ENCODE measurements around the gene NELFB.

The NELFB gene

DNA sequence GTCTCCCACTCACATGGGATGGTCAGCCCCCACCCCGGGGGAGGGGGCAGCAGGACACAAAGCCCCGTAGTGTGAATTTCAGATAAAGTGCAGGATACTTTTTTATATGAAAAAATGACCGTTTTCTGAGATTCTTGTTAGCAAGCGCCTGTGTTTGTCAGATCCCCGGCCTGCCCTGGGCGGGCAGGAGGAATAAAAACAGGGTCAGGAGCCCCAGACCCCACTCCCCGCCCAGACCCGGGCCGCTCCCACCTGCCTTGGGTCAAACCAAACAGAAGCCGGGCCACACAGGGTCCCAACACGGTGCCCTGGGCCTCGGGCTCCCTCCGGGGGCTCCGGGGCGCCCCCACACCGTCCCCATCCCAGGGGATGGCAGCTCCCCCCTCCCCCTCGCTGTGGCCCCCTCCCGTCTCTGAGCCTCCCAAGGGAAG, 60.5 kb downstream of the NELFB start:
- Histone ChIP-seq H3K27ac (no peak overlapping the region), H3K27me3 (peaks cover 0 to 76% of the 10 kb centered on the region in 2 donors), H3K4me1 (peaks cover 0 to 75% (median 35%) of the 10 kb centered on the region in 4 donors), H3K36me3 (no peaks in the 10 kb centered on the region), H3K4me3 (peak overlapping the region; percentile 16 to 40), H3K9me3 (no peaks in the 10 kb centered on the region)
- intact Hi-C loops (cut with DNase I; ENCODE audit: low total_unique reads) = no loop called here
- TF ChIP-seq, protein P1, sequence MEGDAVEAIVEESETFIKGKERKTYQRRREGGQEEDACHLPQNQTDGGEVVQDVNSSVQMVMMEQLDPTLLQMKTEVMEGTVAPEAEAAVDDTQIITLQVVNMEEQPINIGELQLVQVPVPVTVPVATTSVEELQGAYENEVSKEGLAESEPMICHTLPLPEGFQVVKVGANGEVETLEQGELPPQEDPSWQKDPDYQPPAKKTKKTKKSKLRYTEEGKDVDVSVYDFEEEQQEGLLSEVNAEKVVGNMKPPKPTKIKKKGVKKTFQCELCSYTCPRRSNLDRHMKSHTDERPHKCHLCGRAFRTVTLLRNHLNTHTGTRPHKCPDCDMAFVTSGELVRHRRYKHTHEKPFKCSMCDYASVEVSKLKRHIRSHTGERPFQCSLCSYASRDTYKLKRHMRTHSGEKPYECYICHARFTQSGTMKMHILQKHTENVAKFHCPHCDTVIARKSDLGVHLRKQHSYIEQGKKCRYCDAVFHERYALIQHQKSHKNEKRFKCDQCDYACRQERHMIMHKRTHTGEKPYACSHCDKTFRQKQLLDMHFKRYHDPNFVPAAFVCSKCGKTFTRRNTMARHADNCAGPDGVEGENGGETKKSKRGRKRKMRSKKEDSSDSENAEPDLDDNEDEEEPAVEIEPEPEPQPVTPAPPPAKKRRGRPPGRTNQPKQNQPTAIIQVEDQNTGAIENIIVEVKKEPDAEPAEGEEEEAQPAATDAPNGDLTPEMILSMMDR (IDR thresholded peaks at IDR 0.05) = no peak
- DNase-seq = peak in 1 of 2 donors; percentile 62

DNA sequence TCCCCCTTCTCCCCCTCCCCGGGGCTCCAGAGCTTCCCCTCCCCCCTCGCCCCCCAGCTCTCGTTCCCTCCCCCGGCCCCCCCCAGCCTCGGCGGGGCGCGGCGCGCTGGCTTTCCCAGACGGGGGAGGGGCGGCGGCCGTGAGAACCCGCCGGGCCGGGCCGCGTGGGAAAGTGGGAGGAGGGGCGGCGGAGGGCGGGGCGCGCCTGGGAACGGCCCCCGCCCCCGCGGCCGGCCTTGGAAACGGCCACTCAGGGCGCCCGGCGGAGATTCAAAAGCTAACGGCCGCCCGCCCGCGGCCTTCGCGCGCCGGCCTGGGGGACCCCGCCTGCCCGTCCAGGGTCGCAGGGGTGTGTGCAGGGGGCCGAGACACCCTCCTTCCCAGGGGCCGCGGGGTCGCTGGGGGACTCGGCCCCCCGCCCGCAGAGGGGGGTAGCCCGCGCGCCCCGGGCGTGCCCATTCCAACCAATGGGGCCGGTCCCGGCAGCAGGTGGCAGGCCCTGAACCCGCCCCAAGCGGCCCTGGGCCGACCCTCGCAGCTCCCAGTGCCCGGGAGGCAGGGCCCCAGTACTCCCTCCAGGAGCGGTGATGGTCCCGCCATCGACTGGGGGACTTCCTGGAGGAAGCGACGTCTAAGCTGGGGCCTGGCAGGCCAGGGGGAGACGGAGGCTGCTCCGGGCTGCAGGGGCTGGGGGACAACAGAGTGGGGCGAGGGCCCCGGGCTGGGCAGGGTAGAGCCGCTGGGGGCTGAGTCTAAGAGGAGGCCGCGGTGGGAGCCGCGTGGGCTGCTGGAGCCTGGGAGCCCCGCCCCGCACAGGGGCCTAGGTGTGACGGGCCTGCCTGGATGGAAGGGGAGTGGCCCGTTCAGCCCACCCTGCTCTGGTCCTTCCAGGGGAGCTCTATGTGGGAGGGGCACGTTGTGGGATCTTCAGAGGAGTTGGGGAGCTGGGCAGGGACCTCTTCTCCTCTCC, 61.2 kb downstream of the NELFB start:
- TF ChIP-seq, protein P1 (IDR thresholded peaks at IDR 0.05) = no peak
- peaks cover 0 to 71% (median 35%) of the 10 kb centered on the region in 4 donors for H3K4me1 ChIP-seq
- peak in 1 of 2 donors; percentile 59 for DNase-seq
- H3K4me3 ChIP-seq = peak overlapping the region; percentile 16 to 40
- H3K36me3 ChIP-seq = no peaks in the 10 kb centered on the region
- intact Hi-C loops (cut with DNase I; ENCODE audit: low total_unique reads) = no loop called here
- H3K27ac ChIP-seq = no peak overlapping the region
- peaks cover 0 to 72% of the 10 kb centered on the region in 2 donors for H3K27me3 ChIP-seq
- H3K9me3 ChIP-seq = no peaks in the 10 kb centered on the region

DNA sequence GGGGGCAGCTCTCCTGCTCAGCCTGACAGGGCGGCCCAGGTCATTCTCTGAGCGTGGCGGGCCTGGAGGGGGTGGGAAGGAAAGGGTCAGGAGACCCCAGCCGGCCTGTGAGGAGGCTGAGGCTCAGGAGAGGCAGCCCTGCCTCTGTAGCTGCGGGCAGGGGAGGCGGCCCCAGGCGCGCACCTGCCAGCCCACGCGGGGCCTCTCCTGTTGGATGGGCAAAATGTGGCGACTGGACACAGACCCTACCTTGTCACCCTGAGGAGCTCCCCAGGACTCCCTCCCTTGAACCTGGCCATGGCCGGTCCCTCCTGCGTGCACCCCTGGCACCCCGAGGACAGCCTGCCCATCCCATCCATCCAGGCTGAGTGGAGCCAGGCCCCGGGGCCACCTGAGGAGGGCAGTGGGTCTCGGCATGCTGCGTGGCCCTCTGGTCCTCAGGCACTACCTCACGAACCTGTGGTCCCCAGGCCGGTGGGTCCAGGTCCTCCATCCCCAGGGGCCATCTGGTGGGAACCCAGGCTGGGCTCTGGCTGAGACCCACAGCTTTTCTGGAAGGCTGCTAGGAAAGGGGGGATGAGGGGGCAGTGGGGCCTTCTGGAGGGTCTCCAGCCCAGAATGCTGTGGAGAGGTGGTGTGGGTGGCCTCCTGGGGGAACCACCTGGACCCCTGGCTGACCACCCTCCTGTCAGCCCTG, 62.0 kb downstream of the NELFB start:
- Histone ChIP-seq H3K27ac (no peak overlapping the region), H3K4me1 (peaks cover 0 to 62% (median 30%) of the 10 kb centered on the region in 4 donors), H3K36me3 (no peaks in the 10 kb centered on the region), H3K27me3 (peaks cover 0 to 63% of the 10 kb centered on the region in 2 donors), H3K4me3 (no peak overlapping the region), H3K9me3 (no peaks in the 10 kb centered on the region)
- TF ChIP-seq, protein P1 (IDR thresholded peaks at IDR 0.05) = no peak
- intact Hi-C loops (cut with DNase I; ENCODE audit: low total_unique reads) = no loop called here
- peak in 1 of 2 donors; percentile 61 for DNase-seq

DNA sequence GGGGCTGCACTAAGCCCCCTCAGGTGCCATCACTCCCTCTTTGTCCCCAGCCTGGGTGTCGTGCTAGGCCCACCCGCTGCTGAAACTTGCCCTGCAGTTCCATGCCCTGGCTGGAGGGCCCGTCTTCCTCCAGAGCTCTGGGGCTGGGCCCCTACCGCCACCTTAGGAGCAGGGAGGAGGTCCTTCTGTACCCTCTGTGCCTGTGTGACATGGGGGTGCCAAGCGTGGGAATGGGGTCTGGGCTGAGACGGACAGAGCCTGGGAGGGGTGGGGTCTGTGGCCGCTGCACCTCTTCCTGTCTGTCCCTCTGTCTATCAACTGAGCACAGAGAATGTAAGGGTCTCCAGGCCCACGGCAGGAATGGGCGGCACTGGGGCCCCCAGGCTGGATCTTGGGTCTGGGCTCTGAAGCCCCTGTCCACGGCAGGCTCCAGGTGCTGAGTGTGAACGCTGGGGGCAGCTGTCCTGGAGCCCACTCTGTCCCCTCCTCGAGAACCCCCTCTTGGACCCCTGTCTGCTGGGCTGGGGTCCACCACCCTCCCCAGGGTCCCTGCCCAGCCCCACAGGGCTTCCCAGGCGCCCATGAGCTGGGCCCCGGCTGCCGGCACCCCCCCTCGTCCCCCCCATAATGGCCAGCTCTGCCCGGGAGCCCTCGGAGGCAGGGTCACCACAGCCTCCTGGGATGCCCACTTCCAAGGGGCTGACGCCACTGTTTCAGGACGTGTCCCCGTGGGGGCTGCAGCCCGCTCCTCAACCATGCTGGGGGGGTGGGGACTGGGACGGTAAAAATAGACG, 62.8 kb downstream of the NELFB start:
- no peak overlapping the region for H3K4me3 ChIP-seq
- TF ChIP-seq, protein P1 (IDR thresholded peaks at IDR 0.05) = no peak
- H3K27ac ChIP-seq = no peak overlapping the region
- intact Hi-C loops (cut with DNase I; ENCODE audit: low total_unique reads) = no loop called here
- H3K36me3 ChIP-seq = no peaks in the 10 kb centered on the region
- no peaks in the 10 kb centered on the region for H3K9me3 ChIP-seq
- peak in 1 of 2 donors; percentile 65 for DNase-seq
- H3K27me3 ChIP-seq = peaks cover 0 to 56% of the 10 kb centered on the region in 2 donors
- H3K4me1 ChIP-seq = peaks cover 0 to 55% (median 29%) of the 10 kb centered on the region in 4 donors

DNA sequence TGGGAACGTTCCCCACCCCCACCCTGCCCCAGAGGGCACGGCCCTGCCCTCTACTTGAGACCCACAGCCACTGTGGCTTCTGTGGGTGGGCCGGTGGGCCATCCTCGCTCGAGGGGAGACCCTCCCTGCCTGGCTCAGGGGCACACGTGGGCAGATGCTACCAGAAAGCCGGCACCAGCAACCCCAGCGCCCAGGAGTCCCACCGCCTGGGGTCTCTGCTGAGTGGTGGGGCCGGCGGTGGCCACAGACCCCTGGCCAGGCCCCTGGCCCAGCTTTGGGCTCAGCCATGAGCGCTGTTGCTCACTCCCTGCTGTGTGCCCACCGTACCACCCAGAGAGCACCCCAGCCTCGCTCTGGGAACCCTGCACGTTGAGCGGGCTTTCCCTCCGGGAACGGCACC, 63.5 kb downstream of the NELFB start:
- intact Hi-C loops (cut with DNase I; ENCODE audit: low total_unique reads) = no loop called here
- no peaks in the 10 kb centered on the region for H3K36me3 ChIP-seq
- TF ChIP-seq, protein P1 (IDR thresholded peaks at IDR 0.05) = no peak
- DNase-seq = no peak
- no peaks in the 10 kb centered on the region for H3K9me3 ChIP-seq
- H3K4me3 ChIP-seq = no peak overlapping the region
- peaks cover 0 to 53% of the 10 kb centered on the region in 2 donors for H3K27me3 ChIP-seq
- peaks cover 0 to 54% (median 29%) of the 10 kb centered on the region in 4 donors for H3K4me1 ChIP-seq
- peak overlapping the region; percentile 18 to 51 for H3K27ac ChIP-seq
